Tibial artery (tissue), 4 donors: Measurements from ENCODE around the gene CCDC148.
"Not testable (repeated sequence)": the region's sequence is repeated elsewhere in the genome, so short reads cannot be mapped to it uniquely, and the experiment has no call there.

Source experiments
- DNase-seq, 2 donors: peaks; one replicate each; pipeline ENCODE4 v3.0.0-alpha.2; 2019
- H3K27ac ChIP-seq, 2 donors: fragments of 200-600 bp; sonication (generic) in 1 of 2; 1 replicate in 1 of 2; 2 replicates in 1 of 2; pipeline ENCODE4 v1.5.1; 2018 to 2019; ENCODE audit warnings: mild to moderate bottlenecking in 1 of 2
- H3K27me3 ChIP-seq, 2 donors: fragments of 200-600 bp; sonication (generic) in 1 of 2; one replicate each; pipeline versions ENCODE4 v1.5.1 to v1.6.0; 2016 to 2019
- H3K36me3 ChIP-seq, 3 donors: fragments of 200-600 bp; sonication (generic) in 2 of 3; one replicate each; pipeline ENCODE4 v1.5.1; 2016 to 2019; ENCODE audit warnings: mild to moderate bottlenecking in 2 of 3
- H3K4me1 ChIP-seq, 4 donors: fragments of 200-600 bp; sonication (generic) in 2 of 4; 1 replicate in 3 of 4; 2 replicates in 1 of 4; pipeline ENCODE4 v1.5.1; 2016 to 2019
- H3K4me3 ChIP-seq, 2 donors: fragments of 200-600 bp; sonication (generic) in 1 of 2; 1 replicate in 1 of 2; 2 replicates in 1 of 2; pipeline ENCODE4 v1.5.1; 2018 to 2019; ENCODE audit warnings: mild to moderate bottlenecking in 2 of 2
- H3K9me3 ChIP-seq, 3 donors: fragments of 200-600 bp; sonication (generic) in 1 of 3; one replicate each; pipeline ENCODE4 v1.5.1; 2016 to 2019
- intact Hi-C: fragments of 100-400 bp; cut with DNase I; formaldehyde crosslinking; loops from one replicate; pipeline ENCODE4 v1.15.0; 2023; ENCODE audit warnings: low total_unique reads
- TF ChIP-seq, protein P1 (sequence below), 2 experiments: fragments of 200-600 bp in 1 of 2; fragments of 450-650 bp in 1 of 2; IDR thresholded peaks; one replicate each; pipeline ENCODE4 v1.5.1; 2017 to 2019; ENCODE audit warnings: antibody characterized with exemption in 2 of 2, mild to moderate bottlenecking in 1 of 2, moderate library complexity in 1 of 2

Gene CCDC148

GRCh38 chr2:158232476-158232875, 224.1 kb downstream of the CCDC148 start:
- Histone ChIP-seq H3K4me1 (no peaks in the 10 kb centered on the region), H3K4me3 (no peak overlapping the region), H3K9me3 (no peaks in the 10 kb centered on the region), H3K36me3 (no peaks in the 10 kb centered on the region), H3K27ac (no peak overlapping the region), H3K27me3 (no peaks in the 10 kb centered on the region)
- intact Hi-C loops = no loop called here
- TF ChIP-seq, protein P1, sequence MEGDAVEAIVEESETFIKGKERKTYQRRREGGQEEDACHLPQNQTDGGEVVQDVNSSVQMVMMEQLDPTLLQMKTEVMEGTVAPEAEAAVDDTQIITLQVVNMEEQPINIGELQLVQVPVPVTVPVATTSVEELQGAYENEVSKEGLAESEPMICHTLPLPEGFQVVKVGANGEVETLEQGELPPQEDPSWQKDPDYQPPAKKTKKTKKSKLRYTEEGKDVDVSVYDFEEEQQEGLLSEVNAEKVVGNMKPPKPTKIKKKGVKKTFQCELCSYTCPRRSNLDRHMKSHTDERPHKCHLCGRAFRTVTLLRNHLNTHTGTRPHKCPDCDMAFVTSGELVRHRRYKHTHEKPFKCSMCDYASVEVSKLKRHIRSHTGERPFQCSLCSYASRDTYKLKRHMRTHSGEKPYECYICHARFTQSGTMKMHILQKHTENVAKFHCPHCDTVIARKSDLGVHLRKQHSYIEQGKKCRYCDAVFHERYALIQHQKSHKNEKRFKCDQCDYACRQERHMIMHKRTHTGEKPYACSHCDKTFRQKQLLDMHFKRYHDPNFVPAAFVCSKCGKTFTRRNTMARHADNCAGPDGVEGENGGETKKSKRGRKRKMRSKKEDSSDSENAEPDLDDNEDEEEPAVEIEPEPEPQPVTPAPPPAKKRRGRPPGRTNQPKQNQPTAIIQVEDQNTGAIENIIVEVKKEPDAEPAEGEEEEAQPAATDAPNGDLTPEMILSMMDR (IDR thresholded peaks at IDR 0.05) = no peak
- no peak for DNase-seq

DNA sequence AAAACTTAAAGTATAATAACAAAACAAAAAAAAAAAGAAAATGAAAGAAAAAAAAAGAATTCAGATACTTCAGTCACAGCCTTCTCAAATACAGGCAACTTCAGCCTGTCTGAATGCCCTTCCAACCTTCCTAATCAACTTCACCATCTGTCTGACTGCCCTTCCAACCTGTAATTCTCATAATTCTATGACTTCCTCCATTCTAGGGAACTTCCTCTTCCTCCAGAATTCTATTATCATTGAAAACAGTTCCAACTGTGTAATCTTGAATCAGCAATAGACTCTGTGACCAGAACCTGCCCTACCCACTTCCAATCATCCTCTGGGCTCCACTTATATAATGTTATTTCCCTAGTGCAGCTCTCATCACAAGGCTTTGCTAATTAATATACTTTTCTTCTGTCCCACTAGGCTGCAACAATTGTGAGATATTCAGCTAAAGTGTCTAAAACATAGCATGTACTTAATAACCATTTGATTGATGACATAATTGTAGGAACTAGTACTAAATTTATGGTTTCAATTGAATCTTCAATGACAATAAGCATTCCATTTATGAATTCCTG, 227.5 kb downstream of the CCDC148 start:
- no peaks in the 10 kb centered on the region for H3K36me3 ChIP-seq
- no peaks in the 10 kb centered on the region for H3K27me3 ChIP-seq
- DNase-seq = no peak
- H3K27ac ChIP-seq = no peak overlapping the region
- intact Hi-C loops = no loop called here
- H3K4me1 ChIP-seq = no peaks in the 10 kb centered on the region
- no peak overlapping the region for H3K4me3 ChIP-seq
- H3K9me3 ChIP-seq = no peaks in the 10 kb centered on the region
- TF ChIP-seq, protein P1 (IDR thresholded peaks at IDR 0.05) = no peak

GRCh38 chr2:158223066-158223465, 233.5 kb downstream of the CCDC148 start:
- DNase-seq, H3K4me1 ChIP-seq, intact Hi-C loops, H3K4me3 ChIP-seq, H3K27me3 ChIP-seq, H3K9me3 ChIP-seq, H3K27ac ChIP-seq, H3K36me3 ChIP-seq: not testable (repeated sequence)

GRCh38 chr2:158221063-158222020, 235.2 kb downstream of the CCDC148 start:
- Histone ChIP-seq H3K4me1 (no peaks in the 10 kb centered on the region), H3K36me3 (no peaks in the 10 kb centered on the region), H3K4me3 (no peak overlapping the region), H3K9me3 (no peaks in the 10 kb centered on the region), H3K27ac (no peak overlapping the region), H3K27me3 (no peaks in the 10 kb centered on the region)
- intact Hi-C loops = no loop called here
- no peak for DNase-seq
- TF ChIP-seq, protein P1 (IDR thresholded peaks at IDR 0.05) = no peak

- TF ChIP-seq, protein P1 (IDR thresholded peaks at IDR 0.05) = no peak
- Histone ChIP-seq H3K36me3 (no peaks in the 10 kb centered on the region), H3K4me1 (no peaks in the 10 kb centered on the region), H3K4me3 (no peak overlapping the region), H3K9me3 (no peaks in the 10 kb centered on the region), H3K27ac (no peak overlapping the region), H3K27me3 (no peaks in the 10 kb centered on the region)
- no peak for DNase-seq
- intact Hi-C loops = no loop called here
These were observed 239.0 kb downstream of the CCDC148 start for GRCh38 chr2:158217593-158217992.

- intact Hi-C loops = no loop called here
- no peaks in the 10 kb centered on the region for H3K4me1 ChIP-seq
- no peaks in the 10 kb centered on the region for H3K36me3 ChIP-seq
- TF ChIP-seq, protein P1 (IDR thresholded peaks at IDR 0.05) = no peak
- no peak overlapping the region for H3K27ac ChIP-seq
- peak in 1 of 2 donors; percentile 28 for DNase-seq
- no peaks in the 10 kb centered on the region for H3K27me3 ChIP-seq
- no peaks in the 10 kb centered on the region for H3K9me3 ChIP-seq
- no peak overlapping the region for H3K4me3 ChIP-seq
These were observed 242.1 kb downstream of the CCDC148 start for GRCh38 chr2:158214431-158214830.
